ENCODE results near the gene CDH6. TPM values are rescaled to one million over a fixed set of nuclear protein-coding genes. Genes with fewer than 3 reads are reported as not detected.

The CDH6 gene
- total and polyA plus RNA-seq, 2 of the 13 experiments (the other 11 are each of a cell fraction or from before 2014, with no cell fraction given) = not detected

- Histone ChIP-seq H3K4me3 (replicated peaks in 1 of 3; ENCODE audit: insufficient read depth in 1 of 3, low read depth in 2 of 3, low read length in 3 of 3) (no peak overlapping the region), H4K20me1 (ENCODE audit: insufficient read depth, low read length) (no peaks in the 10 kb centered on the region), H3K9me3 (ENCODE audit: low read length) (no peaks in the 10 kb centered on the region), H2AFZ (ENCODE audit: low read length) (no peak overlapping the region), H3K4me1 (ENCODE audit: insufficient read depth, low read length) (no peaks in the 10 kb centered on the region), H3K27me3 (ENCODE audit: control insufficient read depth in 1 of 2, insufficient read depth in 2 of 2, low read length in 2 of 2) (no peaks in the 10 kb centered on the region), H3K4me2 (ENCODE audit: low read depth, low read length) (no peak overlapping the region), H3K9ac (ENCODE audit: insufficient read depth, low read depth, low read length) (no peak overlapping the region), H3K27ac (ENCODE audit: extremely low read length, insufficient read depth, low read length) (no peak overlapping the region), H3K36me3 (replicated peaks in 1 of 2; ENCODE audit: control insufficient read depth in 1 of 2, insufficient read depth in 2 of 2, low read length in 2 of 2) (no peaks in the 10 kb centered on the region), H3K79me2 (ENCODE audit: insufficient read depth, low read length) (no peaks in the 10 kb centered on the region)
- ChIA-PET CTCF (ENCODE audit: low intra/inter-chr PET ratio, low total read pairs) (no interaction called here), POLR2A (no interaction called here)
- TF ChIP-seq CEBPB (IDR thresholded peaks at IDR 0.05; ENCODE audit: borderline replicate concordance, low read depth, low read length) (peak; percentile 59), RBM39 (IDR thresholded peaks at IDR 0.05; ENCODE audit: low read depth, low read length, poor library complexity, severe bottlenecking) (no peak)
- ATAC-seq (no peak), FAIRE-seq (no peak), DNase-seq (ENCODE audit: low spot score) (no peak)
- intact Hi-C loops (cut with micrococcal nuclease; ENCODE audit: unreplicated experiment) (no loop called here), in situ Hi-C loops (cut with HindIII; ENCODE audit: extremely low pct_ligation_motif_present, low pct_unique_long_range_greater_than_20kb) (no loop called here)
- WGBS (ENCODE audit: low lambda C conversion rate) = 0% methylated on average over 2 of the region's 2 CpGs
- BruUV-seq (replicated peaks) = no TSS peak
These were observed 40.0 kb upstream of the CDH6 start for GRCh38 chr5:31153521-31153920.

- DNase-seq (ENCODE audit: low spot score) (no peak), ATAC-seq (no peak), FAIRE-seq (no peak)
- POLR2A ChIA-PET = no interaction called here
- CTCF ChIA-PET (ENCODE audit: low intra/inter-chr PET ratio, low total read pairs) = no interaction called here
- no TSS peak for BruUV-seq (replicated peaks)
- in situ Hi-C loops (cut with HindIII; ENCODE audit: extremely low pct_ligation_motif_present, low pct_unique_long_range_greater_than_20kb) = no loop called here
- 0% methylated on average over 3 of the region's 3 CpGs for WGBS (ENCODE audit: low lambda C conversion rate)
- Histone ChIP-seq H3K27ac (ENCODE audit: extremely low read length, insufficient read depth, low read length) (no peak overlapping the region), H3K9ac (ENCODE audit: insufficient read depth, low read depth, low read length) (no peak overlapping the region), H3K4me3 (replicated peaks in 1 of 3; ENCODE audit: insufficient read depth in 1 of 3, low read depth in 2 of 3, low read length in 3 of 3) (no peak overlapping the region), H3K36me3 (replicated peaks in 1 of 2; ENCODE audit: control insufficient read depth in 1 of 2, insufficient read depth in 2 of 2, low read length in 2 of 2) (no peaks in the 10 kb centered on the region), H3K79me2 (ENCODE audit: insufficient read depth, low read length) (no peaks in the 10 kb centered on the region), H3K27me3 (ENCODE audit: control insufficient read depth in 1 of 2, insufficient read depth in 2 of 2, low read length in 2 of 2) (no peaks in the 10 kb centered on the region), H2AFZ (ENCODE audit: low read length) (no peak overlapping the region), H3K9me3 (ENCODE audit: low read length) (no peaks in the 10 kb centered on the region), H3K4me1 (ENCODE audit: insufficient read depth, low read length) (peaks cover 3% of the 10 kb centered on the region), H3K4me2 (ENCODE audit: low read depth, low read length) (no peak overlapping the region), H4K20me1 (ENCODE audit: insufficient read depth, low read length) (no peaks in the 10 kb centered on the region)
- no peak for TF ChIP-seq ZHX2 (IDR thresholded peaks at IDR 0.05; ENCODE audit: low read depth)
- no peak for TF ChIP-seq ZHX2 (CRISPR knock-in tag; IDR thresholded peaks at IDR 0.05; ENCODE audit: borderline replicate concordance)
- TF ChIP-seq ZNF883 (CRISPR knock-in tag; IDR thresholded peaks at IDR 0.05; ENCODE audit: not compliant biosample characterization) = no peak
- TF ChIP-seq KLF6 (CRISPR knock-in tag; IDR thresholded peaks at IDR 0.05) = no peak
- no peak for TF ChIP-seq ZNF761 (CRISPR knock-in tag; conservative IDR thresholded peaks at IDR 0.05)
- TF ChIP-seq ZNF704 (CRISPR knock-in tag; IDR thresholded peaks at IDR 0.05; ENCODE audit: borderline replicate concordance) = no peak
- intact Hi-C loops (cut with micrococcal nuclease; ENCODE audit: unreplicated experiment) = no loop called here
These were observed 36.8 kb upstream of the CDH6 start for GRCh38 chr5:31156631-31157160.
